Endothelial cell of umbilical vein (primary cell): ENCODE measurements around the gene HSP90AB1. TPM values are rescaled to one million over a fixed set of nuclear protein-coding genes. Genes with fewer than 3 reads are reported as not detected.

ENCODE experiments used
- BruUV-seq: library from RNA; stranded (reverse); fragments of 400-500 nt; replicated peaks from 2 replicates; lab custom pipeline; 2021; lab: Mats Ljungman, UMichigan
- CTCF ChIA-PET: fragments of 300-600, 350-600 bp; sonication (Branson Sonifier 250); formaldehyde crosslinking; loops from one replicate; lab custom pipeline; 2021; ENCODE audit warnings: antibody characterized with exemption, inconsistent platforms; lab: Charles Lee
- POLR2A ChIA-PET: fragments of 300-600, 350-600 bp; sonication (Branson Sonifier 250); formaldehyde crosslinking; loops from one replicate; lab custom pipeline; 2021; ENCODE audit warnings: antibody characterized with exemption, inconsistent platforms; lab: Charles Lee
- DNase-seq: peaks from one replicate; pipeline ENCODE4 v3.0.0-alpha.2; 2011; ENCODE audit warnings: low read depth, low spot score
- FAIRE-seq: peaks from 2 replicates; lab custom pipeline; 2011; peaks lifted over from hg19 to GRCh38; lab: Jason Lieb, UNC
- H2AFZ ChIP-seq: 2 replicates; pipeline ENCODE4 v1.6.0; 2012; ENCODE audit warnings: low read depth, low read length, control low read depth, inconsistent platforms
- H3K27ac ChIP-seq: 2 replicates; pipeline ENCODE4 v1.5.1; 2011; ENCODE audit warnings: low read depth, mild to moderate bottlenecking, control low read depth, low read length, moderate library complexity; ENCODE audit not compliant: insufficient read depth
- H3K27me3 ChIP-seq, 2 experiments: 2 replicates each; pipeline versions ENCODE4 v1.6.0 to v1.6.1; 2011; ENCODE audit warnings: low read length in 2 of 2, mixed read lengths in 1 of 2; ENCODE audit not compliant: control insufficient read depth in 2 of 2, insufficient read depth in 2 of 2
- H3K36me3 ChIP-seq, 2 experiments: 2 replicates in 1 of 2; 3 replicates in 1 of 2; pipeline ENCODE4 v1.5.1; 2011; ENCODE audit warnings: low read length in 2 of 2, mild to moderate bottlenecking in 1 of 2, moderate library complexity in 1 of 2; ENCODE audit not compliant: control insufficient read depth in 2 of 2, insufficient read depth in 2 of 2; ENCODE audit errors: extremely low read depth in 1 of 2
- H3K4me1 ChIP-seq: 3 replicates; pipeline ENCODE4 v1.5.1; 2011; ENCODE audit warnings: mild to moderate bottlenecking, low read length; ENCODE audit not compliant: control insufficient read depth, insufficient read depth; ENCODE audit errors: extremely low read depth
- H3K4me2 ChIP-seq: 2 replicates; pipeline ENCODE4 v1.6.1; 2011; ENCODE audit warnings: low read length, control low read depth, mixed read lengths; ENCODE audit not compliant: insufficient read depth
- H3K4me3 ChIP-seq, 3 experiments: fragments of 200-600 bp in 1 of 3; sonication (generic), shearing (Covaris generic) in 1 of 3; replicated peaks in 1 of 3; 2 replicates each; pipeline ENCODE4 v1.5.1; 2011 to 2016; ENCODE audit warnings: control low read depth in 3 of 3, low read length in 3 of 3, mild to moderate bottlenecking in 2 of 3, inconsistent platforms in 1 of 3, low read depth in 1 of 3, moderate library complexity in 1 of 3; ENCODE audit not compliant: insufficient read depth in 1 of 3
- H3K79me2 ChIP-seq: 2 replicates; pipeline ENCODE4 v1.6.0; 2012; ENCODE audit warnings: low read length, inconsistent platforms; ENCODE audit not compliant: control insufficient read depth, insufficient read depth
- H3K9ac ChIP-seq: replicated peaks from 2 replicates; pipeline ENCODE3; 2011; ENCODE audit warnings: low read length, control low read depth; ENCODE audit not compliant: insufficient read depth; ENCODE audit errors: extremely low read depth
- H3K9me1 ChIP-seq: replicated peaks from 3 replicates; pipeline ENCODE4 v1.6.0; 2011; ENCODE audit warnings: mild to moderate bottlenecking, low read length; ENCODE audit not compliant: control insufficient read depth, insufficient read depth; ENCODE audit errors: extremely low read depth
- H3K9me3 ChIP-seq: replicated peaks from 2 replicates; pipeline ENCODE4 v1.5.1; 2012; ENCODE audit warnings: low read length, inconsistent platforms; ENCODE audit not compliant: control insufficient read depth, insufficient read depth
- H4K20me1 ChIP-seq: replicated peaks from 2 replicates; pipeline ENCODE3; 2011; ENCODE audit warnings: mild to moderate bottlenecking, low read length; ENCODE audit not compliant: control insufficient read depth, insufficient read depth; ENCODE audit errors: extremely low read depth
- CTCF ChIP-seq, 2 donors: IDR thresholded peaks; 1 replicate in 1 of 2; 2 replicates in 1 of 2; pipeline ENCODE4 v1.5.1; 2011; ENCODE audit warnings: low read length in 2 of 2, mild to moderate bottlenecking in 2 of 2, moderate library complexity in 2 of 2, control low read depth in 1 of 2, inconsistent platforms in 1 of 2, low read depth in 1 of 2; ENCODE audit not compliant: insufficient read depth in 1 of 2; ENCODE audit errors: extremely low read depth in 1 of 2
- EZH2 ChIP-seq: IDR thresholded peaks from 2 replicates; pipeline ENCODE4 v1.6.1; 2012; ENCODE audit warnings: borderline replicate concordance, low read depth, mild to moderate bottlenecking, moderate library complexity, low read length, inconsistent platforms; ENCODE audit not compliant: severe bottlenecking
- FOS ChIP-seq: IDR thresholded peaks from 2 replicates; pipeline ENCODE4 v1.6.1; 2011; ENCODE audit warnings: mild to moderate bottlenecking, low read length, moderate library complexity, borderline replicate concordance; ENCODE audit not compliant: insufficient read depth
- GATA2 ChIP-seq: IDR thresholded peaks from 2 replicates; pipeline ENCODE4 v1.7.0; 2011; ENCODE audit warnings: low read depth, mild to moderate bottlenecking, moderate library complexity, mixed read lengths, low read length; ENCODE audit not compliant: insufficient read length, insufficient read depth
- JUN ChIP-seq: IDR thresholded peaks from 2 replicates; pipeline ENCODE4 v1.6.1; 2011; ENCODE audit warnings: borderline replicate concordance, low read depth; ENCODE audit not compliant: insufficient read length, insufficient read depth
- MAX ChIP-seq: IDR thresholded peaks from 2 replicates; pipeline ENCODE4 v1.6.1; 2011; ENCODE audit not compliant: insufficient read depth, insufficient read length
- MYC ChIP-seq: IDR thresholded peaks from one replicate; pipeline ENCODE4 v1.6.1; 2011; ENCODE audit warnings: mild to moderate bottlenecking, low read depth, low read length
- POLR2A ChIP-seq: IDR thresholded peaks from 2 replicates; pipeline ENCODE4 v1.6.1; 2012; ENCODE audit warnings: low read depth, mild to moderate bottlenecking, control low read depth, low read length
- POLR2AphosphoS5 ChIP-seq: IDR thresholded peaks from 2 replicates; pipeline ENCODE4 v1.6.1; 2012; ENCODE audit warnings: low read depth, mild to moderate bottlenecking, control low read depth, low read length, moderate library complexity; ENCODE audit not compliant: insufficient read depth
- dilution Hi-C: fragments of 300-500 bp; cut with MboI; formaldehyde crosslinking; loops from one replicate; pipeline ENCODE4 v1.15.0; 2019; ENCODE audit warnings: low sequenced_read_pairs; ENCODE audit not compliant: extremely low pct_ligation_motif_present
- intact Hi-C: fragments of 100-400 bp; cut with micrococcal nuclease; formaldehyde crosslinking; loops from one replicate; pipeline ENCODE4 v1.10.0; 2022
- polyA plus RNA-seq, 4 experiments: library from polyadenylated mRNA; depleted of rRNA in 3 of 4; stranded (reverse) in 3 of 4; unstranded in 1 of 4; fragments of >200 nt; gene quantifications; 2 replicates each; pipeline versions ENCODE4 v1.2.1 to v1.2.3, GENCODE V29; 2011 to 2012; ENCODE audit warnings: missing spikeins in 1 of 4
- total RNA-seq: library from RNA; stranded (reverse); gene quantifications from 2 replicates; pipeline ENCODE4 v1.2.3, GENCODE V29; 2021

The HSP90AB1 gene
- total and polyA plus RNA-seq, 2 donors (not counting 3 experiments of a cell fraction or from before 2014, with no cell fraction given) = 824 to 1,201 TPM

GRCh38 chr6:44243345-44243744, 3.6 kb upstream of the HSP90AB1 start:
- H3K27me3 ChIP-seq = no peaks in the 10 kb centered on the region
- TF ChIP-seq JUN = no peak
- TF ChIP-seq POLR2AphosphoS5 = no peak
- TF ChIP-seq FOS = no peak
- no peak for TF ChIP-seq POLR2A
- TF ChIP-seq EZH2 = no peak
- no peak for TF ChIP-seq GATA2
- no peak for TF ChIP-seq MAX
- no peak for TF ChIP-seq CTCF (IDR thresholded peaks at IDR 0.05; ENCODE audit: extremely low read depth in 1 of 2, insufficient read depth in 1 of 2, low read depth in 1 of 2, low read length in 2 of 2)
- TF ChIP-seq MYC = no peak
- dilution Hi-C loops = no loop called here

More at GRCh38 chr6:44243345-44243744, 3.6 kb upstream of the HSP90AB1 start:
- Histone ChIP-seq H4K20me1 (peaks cover 1% of the 10 kb centered on the region), H3K9me1 (no peaks in the 10 kb centered on the region), H3K27ac (no peak overlapping the region), H3K9ac (no peak overlapping the region), H3K36me3 (no peaks in the 10 kb centered on the region), H3K4me2 (no peak overlapping the region), H3K79me2 (peaks cover 15% of the 10 kb centered on the region), H3K9me3 (no peaks in the 10 kb centered on the region), H2AFZ (no peak overlapping the region), H3K4me3 (no peak overlapping the region), H3K4me1 (peaks cover 2% of the 10 kb centered on the region)
- no TSS peak for BruUV-seq
- CTCF ChIA-PET = interaction anchor here (1.6 to 5.4 kb wide), 4 partner anchors 13 to 71 kb away, joined by 4 to 38 read pairs (median 12); partner anchors contain the start of gene SLC35B2
- POLR2A ChIA-PET = no interaction called here
- intact Hi-C loops = no loop called here
- FAIRE-seq (no peak), DNase-seq (no peak)
